Measurements from ENCODE around the gene SSBP3. TPM values are rescaled to one million over a fixed set of nuclear protein-coding genes. Genes with fewer than 3 reads are reported as not detected.

SSBP3 gene
- total RNA-seq, 2 donors from 2014 or later: 7.9 to 23.1 TPM

DNA sequence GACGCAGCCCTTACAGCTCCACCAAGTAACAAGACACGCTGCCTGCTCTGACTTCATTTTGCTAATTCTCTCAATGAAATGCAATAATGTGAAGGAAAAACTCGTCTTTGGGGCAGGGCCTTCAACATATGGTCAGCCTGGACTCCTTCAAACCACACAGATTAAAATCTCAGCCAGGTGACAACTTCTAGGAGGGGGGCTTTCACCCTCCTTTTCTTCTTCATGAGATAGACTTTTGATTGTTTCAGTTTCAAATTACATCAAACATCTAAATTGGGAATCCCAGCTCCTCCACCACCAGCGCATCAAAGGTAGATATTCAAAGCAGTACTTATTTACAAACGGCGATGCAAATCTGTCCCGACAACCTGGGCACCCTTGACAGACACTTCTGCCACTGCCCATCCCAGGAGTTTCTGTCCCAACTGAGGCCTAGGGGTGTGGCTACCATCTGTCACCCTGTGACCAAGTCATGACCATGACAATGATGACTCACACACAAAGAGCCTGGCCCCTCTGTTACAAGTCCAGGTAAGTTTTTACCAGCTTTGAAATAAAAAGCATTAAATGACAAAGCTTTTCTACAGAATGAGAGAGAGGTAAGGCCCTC lies 29.7 kb downstream of the SSBP3 start:
- no peak overlapping the region for H3K4me3 ChIP-seq
- no peak for ATAC-seq
- TF ChIP-seq, protein P1, sequence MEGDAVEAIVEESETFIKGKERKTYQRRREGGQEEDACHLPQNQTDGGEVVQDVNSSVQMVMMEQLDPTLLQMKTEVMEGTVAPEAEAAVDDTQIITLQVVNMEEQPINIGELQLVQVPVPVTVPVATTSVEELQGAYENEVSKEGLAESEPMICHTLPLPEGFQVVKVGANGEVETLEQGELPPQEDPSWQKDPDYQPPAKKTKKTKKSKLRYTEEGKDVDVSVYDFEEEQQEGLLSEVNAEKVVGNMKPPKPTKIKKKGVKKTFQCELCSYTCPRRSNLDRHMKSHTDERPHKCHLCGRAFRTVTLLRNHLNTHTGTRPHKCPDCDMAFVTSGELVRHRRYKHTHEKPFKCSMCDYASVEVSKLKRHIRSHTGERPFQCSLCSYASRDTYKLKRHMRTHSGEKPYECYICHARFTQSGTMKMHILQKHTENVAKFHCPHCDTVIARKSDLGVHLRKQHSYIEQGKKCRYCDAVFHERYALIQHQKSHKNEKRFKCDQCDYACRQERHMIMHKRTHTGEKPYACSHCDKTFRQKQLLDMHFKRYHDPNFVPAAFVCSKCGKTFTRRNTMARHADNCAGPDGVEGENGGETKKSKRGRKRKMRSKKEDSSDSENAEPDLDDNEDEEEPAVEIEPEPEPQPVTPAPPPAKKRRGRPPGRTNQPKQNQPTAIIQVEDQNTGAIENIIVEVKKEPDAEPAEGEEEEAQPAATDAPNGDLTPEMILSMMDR (IDR thresholded peaks at IDR 0.05): no peak
- TF ChIP-seq POLR2A (IDR thresholded peaks at IDR 0.05): no peak
- intact Hi-C loops (cut with DNase I): no loop called here
- DNase-seq: no peak
- H3K4me1 ChIP-seq: peaks cover 57% of the 10 kb centered on the region
- H3K27me3 ChIP-seq: no peaks in the 10 kb centered on the region
- no peaks in the 10 kb centered on the region for H3K36me3 ChIP-seq (replicated peaks in 1 of 2; ENCODE audit: insufficient read depth in 1 of 2, low read depth in 2 of 2)
- peak overlapping the region; percentile 44 to 70 (median 57) for H3K27ac ChIP-seq
- WGBS, 2 donors: 89 to 92% methylated on average over 7 of the region's 7 CpGs
- no peaks in the 10 kb centered on the region for H3K9me3 ChIP-seq

DNA sequence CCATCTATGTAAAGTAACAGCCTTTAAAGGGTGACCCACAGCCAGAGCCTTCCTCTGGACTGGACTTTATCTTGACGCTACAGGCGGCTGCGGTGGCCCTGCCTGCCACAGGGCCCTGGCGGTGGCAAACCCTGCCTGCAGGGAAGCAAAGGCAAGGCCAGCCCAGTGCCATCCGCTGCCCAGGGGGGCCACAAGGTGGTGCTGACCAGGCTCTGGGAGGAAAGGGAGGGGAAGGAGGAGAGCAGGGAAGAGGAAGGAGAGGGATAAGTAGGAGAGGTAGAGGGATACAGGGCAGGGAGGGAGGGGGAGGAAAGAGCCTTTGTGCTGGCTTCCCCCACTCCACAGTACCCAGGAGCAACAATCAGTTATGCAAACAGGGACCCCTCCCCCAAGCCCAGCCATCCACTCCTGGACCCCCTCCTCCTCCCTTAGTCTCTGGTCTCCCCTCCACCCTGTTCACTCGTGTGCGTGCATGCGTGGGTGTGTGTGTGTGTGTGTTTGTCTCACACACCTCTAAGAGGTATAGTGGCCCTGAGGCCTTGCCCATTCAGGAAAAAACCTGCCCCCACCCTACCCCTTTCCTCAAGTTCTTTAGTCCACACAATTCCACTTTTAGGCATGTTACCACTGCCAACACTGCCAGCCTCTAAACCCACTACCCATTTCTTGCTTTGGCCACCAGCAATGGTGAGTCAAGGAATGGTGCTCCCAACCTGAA lies 30.3 kb downstream of the SSBP3 start:
- ATAC-seq (no peak), DNase-seq (no peak)
- WGBS, 2 donors: 72 to 80% methylated on average over 8 of the region's 8 CpGs
- no peaks in the 10 kb centered on the region for H3K36me3 ChIP-seq (replicated peaks in 1 of 2; ENCODE audit: insufficient read depth in 1 of 2, low read depth in 2 of 2)
- H3K4me3 ChIP-seq: no peak overlapping the region
- no peaks in the 10 kb centered on the region for H3K9me3 ChIP-seq
- TF ChIP-seq, protein P1 (IDR thresholded peaks at IDR 0.05): no peak
- no peak for TF ChIP-seq POLR2A (IDR thresholded peaks at IDR 0.05)
- intact Hi-C loops (cut with DNase I): no loop called here
- peaks cover 64% of the 10 kb centered on the region for H3K4me1 ChIP-seq
- peak overlapping the region in 1 of 4 donors; percentile 70 for H3K27ac ChIP-seq
- H3K27me3 ChIP-seq: no peaks in the 10 kb centered on the region

DNA sequence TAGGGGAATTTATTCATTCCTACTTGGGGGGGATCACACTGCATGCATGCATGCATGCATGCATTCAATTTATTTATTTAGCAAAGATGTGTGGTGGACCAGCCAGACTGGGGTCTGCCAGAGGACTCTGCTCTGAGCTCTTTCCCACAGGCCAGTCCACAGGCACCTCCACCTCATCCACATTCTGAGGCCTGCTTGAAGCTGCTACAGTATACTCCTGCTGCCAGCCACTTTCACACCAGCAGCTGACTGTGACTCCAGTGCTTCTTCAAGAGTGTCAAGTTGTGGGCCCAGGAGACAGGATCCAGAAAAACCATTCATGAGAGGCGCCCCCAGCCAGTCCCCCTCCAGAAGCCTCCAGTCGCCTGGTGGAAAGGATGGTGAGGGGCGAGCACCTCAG lies 30.9 kb downstream of the SSBP3 start:
- intact Hi-C loops (cut with DNase I): no loop called here
- ATAC-seq (no peak), DNase-seq (no peak)
- H3K4me1 ChIP-seq: peaks cover 68% of the 10 kb centered on the region
- no peak for TF ChIP-seq POLR2A (IDR thresholded peaks at IDR 0.05)
- TF ChIP-seq, protein P1 (IDR thresholded peaks at IDR 0.05): no peak
- H3K4me3 ChIP-seq: no peak overlapping the region
- H3K36me3 ChIP-seq (replicated peaks in 1 of 2; ENCODE audit: insufficient read depth in 1 of 2, low read depth in 2 of 2): no peaks in the 10 kb centered on the region
- 96 to 100% methylated on average over 1 to 3 of the region's 3 CpGs for WGBS, 2 donors
- no peak overlapping the region for H3K27ac ChIP-seq
- H3K27me3 ChIP-seq: no peaks in the 10 kb centered on the region
- no peaks in the 10 kb centered on the region for H3K9me3 ChIP-seq

DNA sequence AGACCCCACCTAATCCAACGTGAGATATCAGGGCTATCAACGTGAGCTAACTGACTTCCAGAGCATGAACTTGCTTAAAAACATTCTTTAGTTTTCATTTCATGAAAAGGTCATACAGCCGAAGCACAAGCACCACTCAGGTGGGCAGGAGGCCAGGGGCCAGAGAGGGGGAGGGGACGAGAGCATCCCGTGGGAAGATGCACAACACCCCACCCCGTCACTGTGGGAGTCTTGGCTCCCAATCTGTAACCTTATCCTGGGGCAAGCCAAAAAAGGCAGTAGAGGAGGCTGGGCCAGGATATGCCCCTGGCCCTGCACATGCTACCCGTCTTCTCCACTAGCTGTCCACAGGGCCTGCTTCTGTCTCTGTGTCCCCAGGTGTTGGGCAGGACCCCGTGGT lies 31.4 kb downstream of the SSBP3 start:
- Histone ChIP-seq H3K27me3 (no peaks in the 10 kb centered on the region), H3K9me3 (no peaks in the 10 kb centered on the region), H3K27ac (no peak overlapping the region), H3K36me3 (replicated peaks in 1 of 2; ENCODE audit: insufficient read depth in 1 of 2, low read depth in 2 of 2) (no peaks in the 10 kb centered on the region), H3K4me1 (peaks cover 63% of the 10 kb centered on the region), H3K4me3 (no peak overlapping the region)
- ATAC-seq (no peak), DNase-seq (no peak)
- TF ChIP-seq, protein P1 (IDR thresholded peaks at IDR 0.05): no peak
- TF ChIP-seq POLR2A (IDR thresholded peaks at IDR 0.05): no peak
- intact Hi-C loops (cut with DNase I): no loop called here
- WGBS, 2 donors: 75% methylated on average over 7 to 8 of the region's 8 CpGs

Measured in body of pancreas (tissue), 4 donors.